Stimulated activated CD4-positive, alpha-beta T cell treated with anti-CD3 and anti-CD28 coated beads, Interleukin-1b, Interleukin-23, amount 100 ng/mL, for 48 hours (primary cell): ENCODE measurements around the gene USP40.

Experiments used
- DNase-seq: peaks from one replicate; pipeline ENCODE4 v3.0.0-alpha.2; 2020

USP40 gene

DNA sequence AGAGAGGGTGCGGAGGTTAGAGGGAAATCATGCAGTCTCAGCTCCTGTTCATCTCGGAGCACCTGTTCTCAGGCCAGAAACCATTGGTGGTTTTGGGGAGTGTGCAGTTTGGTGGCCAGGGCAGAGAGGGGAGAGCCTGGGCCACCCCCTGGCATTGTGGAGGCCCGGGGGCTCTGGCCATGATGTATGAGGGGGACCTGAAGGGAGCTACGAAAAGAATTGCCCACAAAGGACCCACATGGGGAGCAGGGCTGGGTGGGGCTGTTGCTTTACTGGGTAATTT, 124.6 kb downstream of the USP40 start:
- no peak for DNase-seq

DNA sequence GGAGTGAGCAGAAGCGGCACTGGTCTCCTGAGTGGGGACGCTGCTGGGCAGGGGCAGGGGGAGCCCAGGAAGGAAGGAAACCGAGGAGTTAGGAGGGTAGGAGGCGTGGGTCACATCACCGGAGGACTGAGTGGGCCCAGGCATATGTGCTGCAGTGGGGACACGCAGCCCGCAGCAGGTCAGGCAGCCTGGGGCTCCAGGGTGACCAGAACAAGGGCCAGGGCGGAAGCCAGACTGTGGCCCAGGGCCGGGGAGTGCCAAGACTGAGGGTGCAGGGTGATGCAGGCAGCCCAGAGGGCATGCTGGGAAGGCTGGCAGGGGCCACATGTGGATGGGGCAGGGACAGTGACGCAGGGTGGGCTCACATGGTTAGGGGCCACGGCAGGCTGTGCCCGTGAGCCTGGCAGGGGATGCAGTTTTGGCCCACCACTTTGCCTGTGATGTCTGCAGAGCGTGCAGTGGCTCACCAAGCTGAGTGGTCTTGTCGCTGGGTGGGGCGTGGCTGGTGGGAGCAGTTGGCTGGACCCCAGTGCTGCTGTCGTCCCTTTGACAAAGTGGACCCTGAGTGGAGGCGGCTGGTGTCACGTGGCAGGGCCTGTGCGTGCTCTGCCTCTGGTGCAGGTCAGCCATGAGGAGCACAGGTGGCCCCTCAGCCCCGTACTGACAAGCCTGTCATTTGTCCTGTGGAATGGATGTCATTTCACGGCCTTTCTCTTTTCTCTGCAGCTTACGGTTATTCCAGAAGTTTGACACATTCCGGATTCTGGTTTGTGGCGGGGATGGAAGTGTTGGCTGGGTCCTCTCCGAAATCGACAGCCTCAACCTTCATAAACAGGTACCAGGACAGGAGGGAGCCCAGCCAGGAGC, 125.2 kb downstream of the USP40 start:
- DNase-seq, result no peak

DNA sequence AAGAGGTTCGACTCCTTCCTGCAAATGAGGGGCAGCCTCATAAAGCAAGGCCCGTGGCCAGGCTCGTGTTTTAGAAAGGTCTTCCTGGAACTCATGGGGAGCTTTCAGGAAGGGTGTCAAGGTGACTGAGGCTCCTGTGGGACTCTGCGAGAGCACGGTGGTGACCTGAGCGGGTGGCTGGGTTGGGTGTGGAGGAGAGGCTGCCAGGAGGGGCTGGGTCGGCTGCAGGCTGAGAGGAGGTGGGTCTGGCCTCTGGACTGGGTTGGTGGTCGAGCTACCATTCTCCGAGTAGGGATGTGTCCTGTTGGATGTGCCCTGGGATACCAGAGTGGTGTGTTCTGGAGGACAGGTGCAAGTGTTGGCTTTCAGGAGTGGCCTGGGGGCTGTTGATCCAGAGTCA, 125.9 kb downstream of the USP40 start:
- DNase-seq, result no peak

DNA sequence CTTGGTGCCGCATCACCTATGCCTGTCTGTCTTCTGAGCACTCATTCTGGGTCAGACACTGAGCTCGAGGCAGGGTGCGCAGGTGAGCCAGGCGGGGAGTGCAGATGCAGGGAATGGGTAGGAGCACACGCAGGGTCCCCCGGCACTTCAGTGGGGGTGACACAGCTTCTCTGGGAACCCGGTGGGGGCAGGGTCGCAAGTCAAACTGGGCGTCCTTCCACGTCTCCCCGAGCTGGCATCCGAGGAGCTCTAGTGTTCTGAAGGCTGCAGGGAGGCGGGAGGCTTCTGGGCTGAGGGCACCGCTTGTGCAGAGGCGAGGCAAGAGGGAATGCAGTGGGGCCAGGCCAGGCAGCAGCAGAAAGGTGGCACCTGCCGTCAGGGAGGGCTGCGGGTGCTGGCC, 126.3 kb downstream of the USP40 start:
- no peak for DNase-seq

DNA sequence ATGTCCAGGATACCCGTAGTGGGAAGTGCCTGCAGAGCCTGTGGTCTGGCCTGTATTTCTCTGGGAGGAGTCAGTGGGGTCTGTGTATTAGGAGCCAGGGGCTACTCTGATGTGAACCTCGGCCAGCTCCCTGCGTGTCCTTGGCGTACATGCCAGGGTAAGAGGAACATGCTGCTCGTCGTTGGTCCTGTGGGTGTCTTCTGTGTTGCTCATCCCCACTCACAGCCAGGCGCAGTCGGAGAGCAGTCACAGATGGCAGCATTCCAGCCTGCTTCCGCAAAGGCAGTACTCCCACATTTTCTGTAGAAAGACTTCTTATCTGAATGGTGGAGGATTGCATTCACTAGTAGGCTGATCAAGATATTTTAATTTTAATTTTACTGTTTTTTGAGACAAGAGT, 127.4 kb downstream of the USP40 start:
- DNase-seq, result no peak

DNA sequence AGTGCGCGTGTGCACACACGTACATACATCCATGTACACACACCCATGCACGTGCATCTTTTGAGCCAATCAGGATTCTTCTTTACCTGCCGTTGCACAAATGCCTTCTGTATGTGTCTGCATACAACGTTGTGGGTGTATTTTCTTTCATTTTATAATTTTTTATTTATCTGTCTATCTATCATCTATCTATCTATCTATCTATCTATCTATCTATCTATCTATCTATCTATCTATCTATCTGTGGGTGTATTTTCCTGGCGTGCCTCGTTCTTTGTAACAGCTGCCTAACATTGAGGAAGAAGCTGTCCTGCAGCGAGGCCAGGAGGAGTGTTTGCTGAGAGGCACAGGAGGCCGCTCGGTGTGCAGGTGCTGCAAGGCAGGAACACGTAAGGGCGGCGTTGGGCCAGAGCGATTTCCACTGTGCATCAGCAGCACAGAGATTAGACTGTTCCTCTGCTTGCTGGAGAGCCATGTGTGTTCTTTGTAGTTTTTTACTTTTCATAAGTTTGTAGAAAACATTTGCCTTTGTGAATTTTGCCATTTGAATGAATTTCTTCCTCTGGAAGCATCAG, 127.9 kb downstream of the USP40 start:
- no peak for DNase-seq

DNA sequence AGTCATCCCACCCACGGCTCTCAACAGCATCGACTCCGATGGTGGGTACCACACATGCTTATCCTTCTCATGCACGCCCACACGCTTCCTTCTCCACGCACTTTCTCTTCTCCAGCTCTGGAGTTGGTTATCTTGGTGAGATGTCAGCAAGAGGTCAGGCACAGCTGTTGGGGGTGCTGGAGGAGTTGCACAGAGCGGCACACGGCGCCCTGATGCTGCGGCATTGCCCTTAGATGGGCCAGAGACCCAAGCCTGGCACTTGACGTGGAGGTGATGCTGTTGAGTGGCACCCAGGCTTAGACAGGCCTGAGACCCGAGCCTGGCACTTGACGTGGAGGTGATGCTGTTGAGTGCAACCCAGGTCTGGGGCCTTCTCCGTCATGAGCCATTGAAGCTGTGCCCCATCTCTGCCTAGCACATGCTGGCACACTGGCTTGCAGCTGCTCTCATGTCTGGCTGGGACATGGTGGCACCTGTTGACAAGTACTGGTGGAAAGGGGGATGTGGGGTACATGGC, 129.1 kb downstream of the USP40 start:
- no peak for DNase-seq

DNA sequence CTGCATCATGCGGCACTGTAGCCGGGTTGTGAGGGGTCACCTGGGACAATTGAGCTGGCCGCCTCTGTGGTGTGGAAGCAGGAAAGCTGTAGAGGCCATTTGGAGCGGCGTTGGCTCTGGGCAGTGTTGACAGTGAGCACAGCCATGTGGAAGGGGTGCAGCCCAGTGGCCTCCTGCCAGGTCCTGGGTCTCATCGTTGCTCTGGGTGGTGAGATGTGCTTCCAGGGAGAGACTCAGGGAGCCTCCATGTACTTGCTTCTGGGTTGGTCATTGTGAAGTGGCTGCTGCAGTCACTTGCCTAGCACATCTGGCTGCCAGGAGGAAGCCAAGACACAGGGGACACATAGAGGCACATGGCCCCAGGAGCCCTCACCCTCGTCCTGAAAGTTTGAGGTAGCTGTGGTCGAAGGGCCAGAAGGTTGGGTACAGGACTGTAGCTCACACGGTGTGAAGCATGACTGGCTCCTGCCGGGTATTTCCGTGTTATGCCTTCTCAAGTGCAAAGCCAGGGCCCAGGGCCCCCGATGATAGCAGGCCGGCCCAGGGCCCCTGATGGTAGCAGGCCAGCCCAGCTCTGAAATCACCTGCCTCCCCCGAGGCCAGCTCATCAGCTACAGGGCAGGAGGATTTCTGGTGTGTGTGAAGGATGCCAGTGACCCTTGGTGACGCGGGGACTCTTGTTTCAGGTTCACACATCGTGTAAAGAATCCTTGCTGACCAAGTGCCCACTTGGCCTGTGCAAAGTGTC, 129.7 kb downstream of the USP40 start:
- DNase-seq, result no peak

DNA sequence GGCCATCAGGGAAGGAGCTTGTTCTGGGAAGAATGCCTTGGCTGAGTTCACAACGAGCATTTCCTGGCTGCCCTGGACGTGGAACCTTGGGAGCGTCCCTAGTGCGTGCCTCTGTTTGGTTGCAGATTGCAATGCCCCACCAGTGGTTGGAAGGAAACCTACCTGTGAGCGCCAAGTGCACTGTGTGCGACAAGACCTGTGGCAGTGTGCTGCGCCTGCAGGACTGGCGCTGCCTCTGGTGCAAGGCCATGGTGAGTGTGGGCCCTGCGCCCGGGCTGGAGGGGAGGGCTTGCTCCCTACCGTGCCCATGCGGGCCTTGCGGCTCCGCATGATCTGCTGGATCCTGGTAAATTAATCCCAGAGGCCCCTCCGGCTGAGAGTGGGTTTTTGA, 130.4 kb downstream of the USP40 start:
- DNase-seq, result no peak

DNA sequence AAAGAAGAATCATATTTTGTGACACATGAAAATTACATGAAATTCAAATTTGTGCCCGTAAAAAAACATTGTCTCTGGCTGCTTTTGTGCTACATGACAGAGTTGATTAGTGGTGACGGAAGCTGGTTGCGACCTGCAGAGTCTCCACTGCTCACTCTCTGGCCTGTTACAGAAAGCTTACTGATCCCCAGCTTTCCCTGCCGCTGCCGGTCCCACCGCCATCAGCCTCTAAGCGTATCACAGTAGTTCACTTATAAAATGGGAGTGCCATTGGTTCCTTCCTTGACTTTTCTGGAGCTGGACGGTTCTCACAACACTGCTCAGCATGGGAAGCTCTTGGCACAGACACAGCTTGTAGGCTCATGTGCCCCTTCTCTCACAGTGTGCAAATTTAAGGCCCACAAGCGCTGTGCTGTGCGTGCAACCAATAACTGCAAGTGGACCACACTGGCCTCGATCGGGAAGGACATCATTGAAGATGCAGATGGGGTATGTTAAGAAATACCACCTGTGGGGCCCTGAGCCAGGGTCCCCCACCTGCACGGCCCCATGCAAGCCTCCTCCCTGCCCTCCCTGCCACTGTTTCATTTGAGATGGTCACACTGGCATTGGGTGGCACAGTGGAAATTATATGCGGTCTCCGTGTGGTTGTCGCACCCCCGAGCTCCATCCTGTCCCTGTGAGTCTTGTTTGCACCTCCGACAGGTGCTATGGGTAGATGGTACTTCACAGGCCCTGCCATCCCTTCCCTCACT, 131.0 kb downstream of the USP40 start:
- DNase-seq, result no peak

DNA sequence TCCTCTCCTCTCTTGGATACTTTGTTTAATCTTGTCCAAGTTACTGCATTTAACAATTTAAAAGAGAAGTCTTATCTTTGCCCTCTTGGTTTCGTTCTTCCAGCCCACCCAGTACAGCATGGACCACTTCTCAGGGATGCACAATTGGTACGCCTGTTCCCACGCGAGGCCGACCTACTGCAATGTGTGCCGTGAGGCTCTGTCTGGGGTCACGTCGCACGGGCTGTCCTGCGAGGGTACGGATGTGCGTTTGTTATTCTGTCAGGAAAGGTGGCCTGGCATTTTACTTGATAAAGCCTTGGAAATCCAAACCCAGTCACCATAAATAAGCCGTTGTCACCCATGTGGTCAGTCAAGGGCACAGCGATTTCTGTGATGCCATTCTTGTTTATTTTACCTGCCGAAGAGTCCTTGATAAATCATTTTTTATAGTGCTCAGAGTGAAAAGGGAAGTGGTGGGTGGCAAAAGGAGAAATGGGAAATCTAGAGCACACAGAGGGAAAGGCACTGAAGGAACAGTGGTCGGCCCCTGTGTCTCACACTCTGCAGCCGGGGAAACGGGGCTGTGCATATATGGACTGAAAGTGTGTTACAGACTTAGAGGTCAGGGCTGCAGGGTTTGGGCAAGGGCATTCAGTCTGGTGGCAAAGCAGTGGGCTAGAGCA, 131.8 kb downstream of the USP40 start:
- no peak for DNase-seq

DNA sequence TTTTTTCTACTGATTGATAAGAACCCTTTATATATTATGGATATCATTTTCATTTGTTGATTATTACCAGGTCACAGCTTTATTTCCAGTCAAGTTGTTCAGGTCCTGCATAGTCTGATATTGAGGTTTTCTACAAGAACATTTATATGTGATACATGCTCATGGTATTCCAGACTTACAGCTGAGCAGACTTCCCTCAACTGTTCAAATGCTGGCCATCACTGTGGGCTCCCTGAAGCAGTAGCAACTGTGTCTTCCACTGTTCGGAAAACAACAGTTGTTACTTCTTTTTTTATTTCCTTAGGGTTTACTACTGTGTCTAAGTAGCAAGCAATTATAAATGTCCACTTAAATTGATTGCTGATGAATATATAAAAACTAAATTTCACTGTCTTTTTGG, 132.8 kb downstream of the USP40 start:
- no peak for DNase-seq

DNA sequence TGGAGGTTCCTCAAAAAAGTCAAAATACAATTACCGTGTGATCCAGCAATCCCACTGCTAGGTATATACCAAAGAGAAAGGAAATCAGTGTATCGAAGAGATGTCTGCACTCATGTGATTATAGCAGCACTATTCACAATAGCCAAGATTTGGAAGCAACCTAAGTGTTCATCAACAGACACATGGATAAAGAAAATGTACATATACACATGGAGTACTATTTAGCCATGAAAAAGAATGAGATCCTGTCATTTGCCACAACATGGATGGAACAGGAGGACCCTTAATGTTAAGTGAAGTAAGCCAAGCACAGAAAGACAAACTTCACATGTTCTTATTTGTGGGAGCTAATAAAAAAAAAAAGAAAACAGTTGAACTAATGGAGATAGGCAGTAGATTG, 133.6 kb downstream of the USP40 start:
- no peak for DNase-seq

DNA sequence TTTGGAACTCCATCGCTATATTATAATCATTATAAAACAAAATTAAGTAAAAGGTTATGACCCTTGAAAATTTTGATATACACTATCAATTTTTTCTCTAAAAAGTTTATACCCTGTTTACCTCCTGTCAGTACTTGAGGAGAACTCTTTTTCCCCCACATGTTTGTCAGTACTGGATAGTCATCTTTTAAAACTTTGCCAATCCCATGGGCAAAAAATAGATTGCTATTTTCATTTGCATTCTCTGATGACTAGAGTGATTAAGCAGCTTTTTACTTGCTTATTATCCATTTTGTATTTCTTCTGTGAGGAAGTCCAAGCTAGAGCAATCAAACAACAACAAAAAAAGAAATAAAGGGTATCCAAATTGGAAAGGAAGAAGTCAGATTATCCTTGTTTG, 135.9 kb downstream of the USP40 start:
- DNase-seq, result no peak

DNA sequence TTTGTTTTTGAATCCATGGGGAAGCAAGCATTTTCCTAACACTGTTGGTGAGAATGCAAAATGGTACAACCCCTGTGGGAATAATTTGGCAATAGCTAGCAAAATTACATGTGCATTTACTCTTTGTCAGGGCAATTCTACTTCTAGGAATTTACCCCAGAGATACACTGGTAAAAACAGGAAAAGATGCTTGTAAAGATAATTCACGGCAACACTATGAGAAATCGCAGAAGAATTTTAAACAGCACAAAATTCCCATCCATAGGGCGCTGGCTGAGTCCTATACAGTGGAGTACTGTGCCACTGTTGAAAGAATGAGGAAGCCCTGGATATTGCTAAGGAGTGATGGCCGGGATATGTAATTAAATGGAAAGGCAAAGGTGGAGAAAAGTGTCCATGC, 136.5 kb downstream of the USP40 start:
- DNase-seq, result no peak

DNA sequence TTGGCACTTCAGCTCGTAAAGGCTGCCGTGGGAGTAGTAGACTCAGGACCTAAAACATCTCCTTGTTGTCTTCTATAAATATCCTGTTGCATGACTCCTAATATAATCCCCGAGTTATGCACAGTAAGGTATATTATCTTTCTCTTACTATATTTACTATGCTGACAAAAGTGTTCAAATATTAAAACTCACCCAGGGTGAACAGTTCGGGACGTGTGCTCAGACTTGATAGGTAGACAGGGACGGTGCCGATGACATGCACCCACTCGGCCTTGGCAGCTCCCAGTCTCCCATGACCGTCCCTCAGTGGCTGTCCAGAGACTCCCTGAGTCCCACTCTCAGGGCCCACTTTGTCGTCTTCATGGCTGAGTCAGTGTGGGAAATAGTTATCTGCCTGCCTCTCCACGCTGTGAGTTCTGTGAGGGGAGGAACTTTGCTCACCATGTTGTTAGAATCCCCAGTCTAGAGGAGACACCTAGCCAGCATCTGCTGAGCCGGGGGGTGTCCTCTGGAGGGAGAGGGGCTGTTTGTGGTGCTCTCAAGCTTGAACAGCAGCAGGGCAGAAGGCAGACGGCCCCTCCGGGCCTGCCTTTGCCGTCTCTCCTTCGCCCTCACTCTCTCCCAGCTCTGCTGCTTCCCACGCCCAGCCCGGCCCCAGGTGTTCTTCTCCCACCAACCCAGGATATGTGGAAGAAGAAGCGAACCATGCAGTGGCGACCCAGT, 137.2 kb downstream of the USP40 start:
- no peak for DNase-seq

DNA sequence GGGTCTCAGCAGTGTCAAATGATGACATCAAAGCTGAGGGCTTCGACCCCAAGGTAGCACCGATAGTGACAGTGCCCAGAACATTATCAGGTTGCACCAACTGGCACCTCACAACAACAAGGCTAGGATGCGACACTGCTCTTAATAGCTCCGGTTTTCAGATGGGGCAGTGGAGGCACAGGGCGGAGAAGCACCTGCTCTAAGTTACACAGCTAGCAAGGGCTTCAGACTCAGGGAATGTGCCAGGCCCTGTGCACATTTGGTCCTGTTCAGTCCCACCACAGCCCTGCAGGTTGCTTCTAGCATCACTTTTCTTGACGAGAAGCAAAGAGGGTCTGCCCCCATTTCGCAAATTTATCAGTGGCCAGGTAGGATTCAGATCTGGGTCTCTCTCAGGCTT, 138.1 kb downstream of the USP40 start:
- DNase-seq, result no peak

DNA sequence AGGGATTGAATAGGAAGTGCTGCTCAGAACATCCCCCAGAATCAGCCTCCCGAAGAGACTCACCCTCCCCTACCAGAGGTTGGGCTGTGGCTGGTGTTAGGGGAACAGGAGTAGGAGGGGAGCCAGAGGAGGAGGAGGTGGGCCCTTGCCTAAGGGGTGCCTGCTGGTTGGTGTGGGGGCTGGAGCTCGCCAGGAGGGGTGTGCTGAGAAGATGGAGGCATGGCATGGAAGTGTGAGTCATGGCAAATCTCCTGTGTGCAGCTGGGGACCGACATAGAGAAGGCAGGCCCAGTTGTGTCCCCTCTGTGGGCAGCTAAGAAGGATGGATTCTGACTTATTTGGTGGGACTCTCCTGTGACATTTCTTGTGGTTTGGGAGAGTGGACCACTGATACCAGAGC, 138.6 kb downstream of the USP40 start:
- DNase-seq, result no peak

DNA sequence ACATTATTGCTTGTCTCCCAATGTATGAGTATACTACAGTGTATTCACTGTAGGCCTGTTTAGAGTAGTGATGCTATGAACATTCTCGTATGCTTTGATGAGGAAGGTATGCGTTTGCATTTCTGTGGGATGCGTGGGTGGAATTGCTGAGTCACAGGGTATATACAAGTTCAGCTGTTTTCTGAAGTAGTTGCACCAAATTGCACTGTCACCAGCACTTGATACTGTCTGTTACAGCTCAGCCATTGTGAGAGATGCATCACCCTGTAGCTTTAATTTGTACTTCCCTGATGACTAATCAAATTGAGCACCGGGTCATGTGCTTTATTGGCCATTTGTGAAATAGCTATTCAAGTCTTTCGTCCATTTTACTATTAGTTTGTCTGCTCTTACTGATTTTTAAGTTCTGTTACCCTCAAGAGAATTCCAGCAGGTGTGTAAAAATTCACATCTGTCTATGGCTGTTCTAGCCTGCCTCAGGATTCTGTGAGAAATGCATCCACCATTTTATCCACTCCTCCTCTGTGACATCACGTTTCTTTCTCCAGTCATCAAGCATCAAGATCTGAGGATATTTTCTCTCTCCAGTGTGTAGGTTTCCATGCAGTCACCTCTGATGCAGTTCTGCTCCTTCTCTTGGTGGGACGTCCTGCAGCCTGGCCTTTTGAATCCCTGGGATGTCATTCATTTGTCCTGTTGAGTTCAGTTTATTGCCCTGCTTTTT, 139.8 kb downstream of the USP40 start:
- DNase-seq, result peak; percentile 87
